Measurements from ENCODE around the gene INPP5E. TPM values are rescaled to one million over a fixed set of nuclear protein-coding genes. Genes with fewer than 3 reads are reported as not detected.

Gene INPP5E
- total RNA-seq, 1 donor from 2014 or later = 35.2 TPM

- Mint-ChIP-seq H3K4me3 (ENCODE audit: unreplicated experiment) (no peak overlapping the region), H3K4me1 (ENCODE audit: low read depth, unreplicated experiment) (peaks cover 3% of the 10 kb centered on the region), H3K36me3 (ENCODE audit: unreplicated experiment) (no peaks in the 10 kb centered on the region), H3K27me3 (ENCODE audit: unreplicated experiment) (peaks cover 4% of the 10 kb centered on the region), H3K9me3 (ENCODE audit: unreplicated experiment) (peaks cover 5% of the 10 kb centered on the region), H3K27ac (ENCODE audit: unreplicated experiment) (no peak overlapping the region)
- no peak for DNase-seq
- TF ChIP-seq CTCF (IDR thresholded peaks at IDR 0.05; ENCODE audit: partially characterized antibody, unreplicated experiment) = no peak
These were observed 7.6 kb upstream of the INPP5E start for GRCh38 chr9:136447173-136447778.

- TF ChIP-seq CTCF (IDR thresholded peaks at IDR 0.05; ENCODE audit: partially characterized antibody, unreplicated experiment) = no peak
- no peak for DNase-seq
- Mint-ChIP-seq H3K4me3 (ENCODE audit: unreplicated experiment) (no peak overlapping the region), H3K27me3 (ENCODE audit: unreplicated experiment) (peaks cover 4% of the 10 kb centered on the region), H3K27ac (ENCODE audit: unreplicated experiment) (no peak overlapping the region), H3K4me1 (ENCODE audit: low read depth, unreplicated experiment) (no peaks in the 10 kb centered on the region), H3K36me3 (ENCODE audit: unreplicated experiment) (no peaks in the 10 kb centered on the region), H3K9me3 (ENCODE audit: unreplicated experiment) (peaks cover 8% of the 10 kb centered on the region)
These were observed 6.2 kb upstream of the INPP5E start for GRCh38 chr9:136445799-136446198.

GRCh38 chr9:136444102-136444501, 4.5 kb upstream of the INPP5E start:
- H3K36me3 Mint-ChIP-seq (ENCODE audit: unreplicated experiment) = no peaks in the 10 kb centered on the region
- no peaks in the 10 kb centered on the region for H3K4me1 Mint-ChIP-seq (ENCODE audit: low read depth, unreplicated experiment)
- no peak for TF ChIP-seq CTCF (IDR thresholded peaks at IDR 0.05; ENCODE audit: partially characterized antibody, unreplicated experiment)

GRCh38 chr9:136443687-136444086, 4.0 kb upstream of the INPP5E start:
- DNase-seq = no peak
- no peaks in the 10 kb centered on the region for H3K36me3 Mint-ChIP-seq (ENCODE audit: unreplicated experiment)
- no peaks in the 10 kb centered on the region for H3K4me1 Mint-ChIP-seq (ENCODE audit: low read depth, unreplicated experiment)
- no peak overlapping the region for H3K27ac Mint-ChIP-seq (ENCODE audit: unreplicated experiment)
- no peak overlapping the region for H3K4me3 Mint-ChIP-seq (ENCODE audit: unreplicated experiment)
- peaks cover 8% of the 10 kb centered on the region for H3K27me3 Mint-ChIP-seq (ENCODE audit: unreplicated experiment)
- peaks cover 11% of the 10 kb centered on the region for H3K9me3 Mint-ChIP-seq (ENCODE audit: unreplicated experiment)
- no peak for TF ChIP-seq CTCF (IDR thresholded peaks at IDR 0.05; ENCODE audit: partially characterized antibody, unreplicated experiment)

More at GRCh38 chr9:136444102-136444501, 4.5 kb upstream of the INPP5E start:
- no peak for DNase-seq
- Mint-ChIP-seq H3K27ac (ENCODE audit: unreplicated experiment) (no peak overlapping the region), H3K4me3 (ENCODE audit: unreplicated experiment) (no peak overlapping the region), H3K9me3 (ENCODE audit: unreplicated experiment) (peaks cover 11% of the 10 kb centered on the region), H3K27me3 (ENCODE audit: unreplicated experiment) (peaks cover 8% of the 10 kb centered on the region)

- TF ChIP-seq CTCF (IDR thresholded peaks at IDR 0.05; ENCODE audit: partially characterized antibody, unreplicated experiment) = no peak
- H3K36me3 Mint-ChIP-seq (ENCODE audit: unreplicated experiment) = no peaks in the 10 kb centered on the region
- no peak overlapping the region for H3K27ac Mint-ChIP-seq (ENCODE audit: unreplicated experiment)
- peaks cover 7% of the 10 kb centered on the region for H3K27me3 Mint-ChIP-seq (ENCODE audit: unreplicated experiment)
- peaks cover 11% of the 10 kb centered on the region for H3K9me3 Mint-ChIP-seq (ENCODE audit: unreplicated experiment)
- H3K4me3 Mint-ChIP-seq (ENCODE audit: unreplicated experiment) = no peak overlapping the region
- no peaks in the 10 kb centered on the region for H3K4me1 Mint-ChIP-seq (ENCODE audit: low read depth, unreplicated experiment)
- no peak for DNase-seq
These were observed 3.4 kb upstream of the INPP5E start for GRCh38 chr9:136443087-136443486.
